Measurements from ENCODE around the gene HAGH.
"Not testable (repeated sequence)": the region's sequence is repeated elsewhere in the genome, so short reads cannot be mapped to it uniquely, and the experiment has no call there.

Gene HAGH

GRCh38 chr16:1809281-1809801 is 17.3 kb downstream of the HAGH start:
- DNase-seq, result no peak

- DNase-seq, result no peak
These were observed 17.9 kb downstream of the HAGH start for GRCh38 chr16:1808691-1809090.

GRCh38 chr16:1807626-1808025 is 19.0 kb downstream of the HAGH start:
- no peak for DNase-seq

- DNase-seq, result no peak
These were observed 25.9 kb downstream of the HAGH start for GRCh38 chr16:1800701-1801100.

- DNase-seq, result not testable (repeated sequence)
These were observed 27.4 kb downstream of the HAGH start for GRCh38 chr16:1799263-1799662.

- no peak for DNase-seq
These were observed 31.5 kb downstream of the HAGH start for GRCh38 chr16:1794908-1795666.

- no peak for DNase-seq
These were observed 32.3 kb downstream of the HAGH start for GRCh38 chr16:1794221-1794871.

- no peak for DNase-seq
These were observed 32.9 kb downstream of the HAGH start, which contains the start of gene IGFALS for GRCh38 chr16:1793578-1794220. Gene IGFALS (minus strand): TSS chr16:1793705. CDS start chr16:1793652, 53 bp downstream.

GRCh38 chr16:1792836-1793577 is 33.6 kb downstream of the HAGH start:
- no peak for DNase-seq

GRCh38 chr16:1791943-1792812 is 34.4 kb downstream of the HAGH start:
- no peak for DNase-seq

- DNase-seq, result no peak
These were observed 35.2 kb downstream of the HAGH start for GRCh38 chr16:1791256-1791942.

- DNase-seq, result no peak
These were observed 35.9 kb downstream of the HAGH start for GRCh38 chr16:1790611-1791255.

GRCh38 chr16:1790261-1790610 is 36.4 kb downstream of the HAGH start:
- no peak for DNase-seq

GRCh38 chr16:1789643-1790045 is 37.0 kb downstream of the HAGH start:
- DNase-seq, result no peak

- no peak for DNase-seq
These were observed 37.9 kb downstream of the HAGH start for GRCh38 chr16:1788708-1789100.

- no peak for DNase-seq
These were observed 38.4 kb downstream of the HAGH start for GRCh38 chr16:1788095-1788707.

- DNase-seq, result no peak
These were observed 39.1 kb downstream of the HAGH start for GRCh38 chr16:1787322-1788094.

- no peak for DNase-seq
These were observed 39.6 kb downstream of the HAGH start for GRCh38 chr16:1787056-1787321.

- DNase-seq, result no peak
These were observed 40.2 kb downstream of the HAGH start for GRCh38 chr16:1786242-1787055.

All from retina (tissue), 1 donor.